ENCODE data around the gene RUNX2.

The RUNX2 gene

DNA sequence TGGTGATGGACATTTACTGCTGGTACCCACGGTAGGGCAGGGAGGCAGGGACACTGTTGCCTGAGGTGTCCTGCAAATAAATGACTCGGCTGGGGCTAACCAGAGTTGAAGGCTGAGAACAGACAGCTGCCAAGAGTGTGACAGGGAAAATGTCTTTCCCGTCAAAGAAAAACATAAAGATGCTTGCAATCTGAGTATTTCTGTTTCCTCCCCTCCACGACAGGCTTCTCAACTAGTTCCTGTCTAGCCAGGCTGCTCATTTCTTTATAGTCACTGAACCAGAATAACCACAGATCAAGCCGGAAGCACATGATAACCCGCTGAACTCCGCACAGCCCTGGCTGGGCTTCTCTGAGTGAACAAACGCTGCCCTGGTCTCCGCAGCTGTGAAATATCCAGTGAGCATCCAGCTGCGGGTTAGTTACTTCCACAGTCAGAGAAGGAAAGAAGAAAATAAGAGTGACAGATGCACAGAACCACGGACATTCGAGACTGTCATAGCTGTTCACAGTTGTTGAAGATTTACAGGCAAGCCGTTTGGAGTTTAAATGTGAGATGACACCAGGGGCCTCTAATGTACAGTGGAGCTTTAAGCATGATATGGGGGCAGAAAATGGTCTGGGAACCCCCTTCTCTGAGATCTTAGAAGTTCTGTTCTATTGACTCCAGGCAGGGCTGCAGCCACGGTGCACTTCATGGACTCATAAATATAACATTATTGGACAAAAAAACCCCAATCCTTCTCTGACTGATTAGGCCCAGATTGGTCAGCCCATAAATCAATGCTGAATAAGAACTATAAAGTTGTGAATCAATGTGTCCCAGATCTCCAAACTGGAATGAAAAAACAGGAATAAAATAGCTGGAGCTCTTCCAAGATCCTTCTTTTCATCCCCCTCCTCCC, 349.5 kb downstream of the RUNX2 start:
- DNase-seq (ENCODE audit: low read depth), result peak; percentile 31

DNA sequence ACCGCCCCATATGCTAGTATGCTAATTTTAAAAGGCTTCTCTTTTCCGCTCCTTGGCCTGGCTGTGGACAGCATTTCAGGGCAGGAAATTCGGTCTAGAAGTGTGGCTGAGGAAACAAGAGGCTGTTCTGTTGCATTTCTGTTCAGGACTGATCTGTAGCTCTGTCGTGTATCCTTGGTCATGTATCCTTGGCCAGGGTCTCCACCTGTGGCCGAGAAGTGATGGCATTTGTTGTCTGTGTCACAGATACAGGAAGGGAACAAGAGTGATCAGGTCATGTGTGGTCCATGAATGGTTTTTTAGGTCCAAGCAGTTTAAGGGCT, 350.1 kb downstream of the RUNX2 start:
- DNase-seq (ENCODE audit: low read depth), result no peak

DNA sequence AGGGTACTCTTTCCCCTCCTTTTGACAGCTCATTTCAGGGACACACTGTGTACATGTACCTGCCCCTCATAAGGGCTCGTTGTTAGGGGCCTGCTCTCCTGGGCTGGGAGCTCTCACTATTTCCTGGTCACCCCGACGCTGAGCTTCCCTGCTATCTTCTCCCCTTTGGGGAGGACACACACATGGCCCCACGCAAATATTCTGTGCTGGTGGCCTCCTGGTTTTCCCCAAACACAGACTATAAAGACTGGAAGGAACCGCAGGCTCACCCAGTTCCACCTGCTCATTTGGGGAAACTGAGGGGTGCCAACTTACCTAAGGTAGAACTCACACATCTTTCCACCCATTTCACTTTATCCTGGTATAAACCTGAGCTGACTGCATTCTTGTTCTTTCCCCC, 351.0 kb downstream of the RUNX2 start:
- DNase-seq (ENCODE audit: low read depth), result no peak

DNA sequence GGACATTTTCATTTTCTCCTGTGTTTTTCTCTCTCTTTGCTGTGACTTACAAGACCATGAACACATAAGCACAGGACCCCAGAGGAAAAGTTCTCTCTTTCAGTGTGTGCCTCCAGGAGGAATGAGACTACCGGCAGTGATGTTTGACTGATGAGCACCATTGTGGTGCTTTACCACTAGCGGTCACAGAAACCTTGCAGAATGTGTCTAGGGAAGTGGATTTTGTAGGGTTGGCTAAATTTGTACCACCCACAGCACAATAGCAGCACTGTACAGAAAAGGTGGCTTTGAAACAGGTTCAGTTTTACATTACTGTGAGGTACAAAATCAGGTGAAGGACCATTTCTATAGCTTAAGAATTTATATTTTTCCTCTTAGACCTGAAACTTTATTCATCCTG, 351.5 kb downstream of the RUNX2 start:
- no peak for DNase-seq (ENCODE audit: low read depth)

DNA sequence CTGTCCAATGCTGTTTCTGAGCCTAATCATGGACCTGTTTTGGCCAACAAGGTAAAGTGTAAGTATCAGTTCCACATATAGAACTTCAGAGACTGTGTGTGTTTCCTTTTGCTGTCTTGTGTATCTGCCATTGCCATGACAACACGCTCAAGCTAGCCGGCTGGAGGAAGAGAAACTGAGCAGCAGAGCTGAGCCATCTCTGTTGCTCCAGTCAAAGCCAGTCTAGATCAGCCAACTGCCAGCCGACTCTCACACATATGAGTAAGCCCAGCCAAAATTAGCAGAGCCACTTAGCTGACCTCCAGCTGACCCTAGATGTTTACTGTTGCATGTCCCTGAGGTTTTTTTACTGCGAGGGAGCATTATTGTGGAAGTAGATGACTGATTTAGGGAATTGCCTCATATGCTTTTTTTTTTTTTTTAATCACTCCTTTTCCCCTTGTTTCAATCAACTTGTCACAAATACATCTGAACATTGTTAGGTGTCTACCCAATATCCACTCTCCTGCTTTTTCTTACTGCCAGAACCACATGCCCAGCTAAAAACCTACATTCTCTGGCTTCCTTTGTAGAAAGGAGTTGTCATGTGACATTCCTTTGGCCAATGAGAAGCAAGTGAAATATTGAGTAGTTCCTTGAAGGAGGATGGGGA, 353.9 kb downstream of the RUNX2 start:
- no peak for DNase-seq (ENCODE audit: low read depth)

DNA sequence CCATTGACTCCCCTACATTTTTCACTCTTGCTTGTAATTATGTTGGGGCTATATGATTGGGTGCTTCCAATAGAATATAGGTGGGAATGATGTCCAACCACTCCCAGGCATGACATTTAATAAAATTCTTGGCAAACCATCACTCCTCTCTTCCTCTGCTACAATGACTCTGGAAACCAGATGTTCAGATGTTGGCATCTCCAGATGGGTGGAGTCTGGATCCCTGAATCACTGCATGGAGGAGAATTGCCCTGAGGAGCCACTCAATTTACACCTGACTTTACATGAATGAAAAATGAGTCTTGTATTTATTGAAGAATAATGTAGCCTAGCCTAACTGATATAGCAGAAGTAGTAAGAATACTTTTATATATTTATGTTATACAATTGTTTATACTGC, 356.3 kb downstream of the RUNX2 start:
- DNase-seq (ENCODE audit: low read depth), result no peak

DNA sequence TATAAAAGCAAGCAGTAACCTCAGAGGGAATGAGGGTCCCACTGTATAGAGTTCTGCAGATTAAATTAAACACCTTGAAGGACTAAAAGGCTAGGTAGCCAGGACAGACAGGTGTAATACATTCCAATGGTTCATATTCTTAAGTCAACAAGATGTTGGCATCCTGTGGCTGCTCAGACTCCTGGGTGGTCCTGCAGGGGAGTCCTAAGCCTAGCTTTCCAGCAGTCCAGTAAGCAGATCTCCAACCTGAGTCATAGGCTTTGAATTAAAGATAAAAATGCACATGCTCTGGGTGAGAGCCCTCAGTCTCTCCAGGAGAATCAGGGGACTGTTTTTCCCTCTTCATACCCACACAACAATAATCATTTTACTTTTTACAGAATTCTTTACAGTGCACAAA, 356.9 kb downstream of the RUNX2 start:
- DNase-seq (ENCODE audit: low read depth), result no peak

DNA sequence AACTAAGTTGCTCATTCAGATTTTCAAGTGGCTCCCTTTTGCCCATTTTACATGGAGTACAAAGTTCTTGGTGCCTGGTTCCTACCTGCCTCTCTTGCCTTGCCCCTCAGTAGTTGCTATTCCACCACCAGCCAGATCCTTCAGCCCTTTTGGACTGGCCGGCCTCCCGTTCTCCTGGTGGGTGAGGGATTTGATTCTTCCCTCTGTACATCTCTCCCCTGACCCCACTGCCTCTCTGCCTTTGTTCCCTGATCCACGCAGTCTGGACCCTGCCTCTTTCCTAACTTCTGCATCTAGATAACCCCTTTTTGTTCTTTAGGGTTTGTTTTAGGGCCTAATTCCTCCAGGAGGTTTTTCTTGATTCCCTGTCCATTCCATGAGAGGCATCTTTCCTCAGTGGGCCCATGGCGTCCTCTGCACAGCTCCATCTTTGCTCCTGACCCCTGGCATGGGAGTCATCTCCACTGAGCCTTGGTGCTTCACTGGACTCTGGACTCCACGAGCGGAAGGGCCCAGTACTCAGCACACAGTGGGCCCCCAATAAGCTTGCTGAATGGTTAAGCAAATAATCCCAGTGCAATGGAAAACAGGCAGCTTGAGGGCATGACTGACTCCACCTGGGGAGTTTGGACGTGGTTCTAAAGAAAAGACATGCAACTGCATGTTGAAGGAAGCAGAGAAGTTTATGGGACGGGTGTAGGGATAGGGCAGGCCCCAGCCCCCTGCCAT, 358.9 kb downstream of the RUNX2 start:
- no peak for DNase-seq (ENCODE audit: low read depth)

DNA sequence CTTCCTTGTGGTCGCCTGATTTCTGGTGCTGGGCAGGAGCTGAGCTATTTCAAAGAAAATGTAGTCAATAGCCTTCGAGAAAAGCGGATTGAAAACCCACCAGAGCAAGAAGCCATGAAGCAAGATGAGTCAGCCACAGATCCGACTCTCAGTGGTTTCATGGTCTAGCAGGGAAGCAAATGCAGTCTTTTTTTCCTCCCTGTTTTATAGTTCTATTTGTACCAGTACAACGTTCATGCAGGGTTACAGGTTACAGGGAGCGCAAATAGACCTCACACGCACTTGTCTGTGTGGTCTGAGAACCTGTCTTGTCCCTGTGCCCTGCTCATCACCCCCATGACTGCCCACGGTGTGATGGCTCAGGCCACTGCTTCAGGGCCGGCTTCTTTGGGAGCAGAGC, 359.4 kb downstream of the RUNX2 start:
- DNase-seq (ENCODE audit: low read depth), result no peak

DNA sequence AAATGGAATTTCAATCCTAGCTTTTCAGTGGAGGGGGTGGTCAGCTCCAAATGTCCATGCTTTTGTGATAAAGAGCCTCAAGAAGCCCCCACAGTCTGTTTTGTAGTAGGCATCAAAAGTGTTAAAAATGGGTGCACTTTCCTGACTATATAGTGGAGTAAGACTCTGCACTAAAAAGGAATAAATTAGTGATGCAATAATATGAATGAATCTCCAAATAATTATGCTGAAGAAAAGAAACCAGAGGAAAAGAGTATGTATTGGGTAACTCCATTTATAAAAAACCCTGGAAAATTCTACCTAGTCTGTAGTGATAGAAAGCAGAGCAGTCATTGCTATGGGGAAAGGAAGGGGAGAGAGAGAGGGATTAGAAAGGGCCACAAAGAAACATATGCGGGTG, 360.1 kb downstream of the RUNX2 start:
- DNase-seq (ENCODE audit: low read depth), result no peak

DNA sequence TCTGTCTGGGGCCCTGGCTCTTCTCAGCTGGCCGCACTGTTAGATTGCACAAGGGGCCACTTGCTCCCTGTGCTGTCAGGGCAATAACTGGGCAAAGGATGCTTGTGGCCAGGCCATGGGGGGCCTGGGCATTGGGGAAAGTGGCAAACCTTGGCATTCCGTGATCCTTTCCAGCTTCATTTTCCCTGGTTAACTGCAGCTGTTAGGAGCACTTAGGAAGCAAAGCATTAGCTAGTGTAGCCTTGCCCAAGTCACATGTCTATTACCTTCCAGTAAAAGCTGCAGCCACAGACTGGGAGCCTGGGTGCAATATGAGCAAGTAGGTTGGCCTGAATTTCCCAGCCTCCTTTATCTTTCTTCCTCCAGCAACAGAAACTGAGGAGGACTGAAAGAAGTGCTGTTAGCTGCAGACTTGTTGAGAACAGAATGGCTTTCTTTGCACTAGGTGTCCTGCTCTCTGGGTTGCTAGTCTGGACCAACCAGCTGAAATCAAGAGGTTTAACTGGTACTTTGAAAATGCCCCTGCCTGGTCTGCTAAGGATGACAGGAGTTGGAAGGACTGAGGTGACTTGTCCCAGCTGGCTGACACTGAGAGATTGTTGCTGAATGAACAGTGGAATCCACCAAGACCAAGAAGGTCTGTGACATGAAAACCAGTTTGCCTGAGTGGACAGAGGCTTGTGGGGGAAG, 361.9 kb downstream of the RUNX2 start:
- no peak for DNase-seq (ENCODE audit: low read depth)

DNA sequence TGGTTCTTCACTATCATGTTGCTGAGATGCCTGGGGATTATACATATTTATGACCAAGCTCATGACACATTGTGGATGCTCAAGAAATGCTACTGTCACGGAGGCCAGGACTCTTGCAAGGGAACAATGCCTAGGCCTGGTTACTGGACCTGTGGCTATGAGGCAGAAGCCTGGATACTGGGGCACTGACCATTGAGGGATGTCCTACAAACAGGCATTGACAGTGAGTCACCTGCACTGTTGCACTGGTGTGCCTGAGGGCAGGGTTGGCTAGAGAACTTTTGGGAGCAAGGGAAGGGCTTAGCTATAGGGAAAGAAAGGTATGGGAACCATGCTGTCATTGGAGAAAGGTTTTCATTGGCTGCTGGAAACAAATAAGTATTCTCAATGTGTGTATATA, 362.7 kb downstream of the RUNX2 start:
- no peak for DNase-seq (ENCODE audit: low read depth)

DNA sequence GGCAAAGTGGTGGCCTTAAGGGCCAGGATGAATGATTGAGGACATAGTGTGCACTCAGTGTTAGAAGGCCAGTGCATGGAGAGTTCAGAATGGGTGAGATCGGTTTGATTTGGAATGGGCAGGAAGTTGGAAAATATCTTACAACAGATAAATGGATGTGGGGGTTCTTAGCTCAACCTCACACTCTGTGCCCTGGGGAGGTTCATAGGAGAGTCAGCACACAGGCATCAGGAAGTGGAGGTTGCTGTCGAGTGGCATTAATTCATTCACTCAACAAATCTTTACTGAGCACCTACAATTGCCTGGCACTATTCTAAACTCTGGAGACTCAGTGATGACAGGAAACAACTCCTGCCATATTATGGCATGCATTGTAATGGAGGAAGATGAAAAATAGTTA, 363.3 kb downstream of the RUNX2 start:
- DNase-seq (ENCODE audit: low read depth), result no peak

DNA sequence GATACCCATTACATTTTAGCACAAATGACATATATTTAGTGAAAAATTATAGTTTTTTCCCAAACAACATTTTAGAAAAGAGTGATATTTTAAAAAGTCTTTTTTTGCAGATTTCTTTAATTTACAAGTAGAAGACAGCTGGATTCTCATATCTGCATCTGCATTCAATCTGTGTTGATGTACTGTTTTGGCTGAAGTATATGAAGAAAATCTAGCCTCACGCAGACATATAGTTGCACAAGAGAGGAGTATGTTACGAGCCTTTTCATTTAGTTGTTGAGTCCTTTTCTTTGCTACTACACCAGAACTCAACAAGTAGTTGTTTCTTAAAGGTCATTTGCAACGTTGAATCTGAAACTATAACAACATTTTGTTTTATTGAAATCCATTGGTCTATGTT, 363.9 kb downstream of the RUNX2 start:
- DNase-seq (ENCODE audit: low read depth), result no peak

DNA sequence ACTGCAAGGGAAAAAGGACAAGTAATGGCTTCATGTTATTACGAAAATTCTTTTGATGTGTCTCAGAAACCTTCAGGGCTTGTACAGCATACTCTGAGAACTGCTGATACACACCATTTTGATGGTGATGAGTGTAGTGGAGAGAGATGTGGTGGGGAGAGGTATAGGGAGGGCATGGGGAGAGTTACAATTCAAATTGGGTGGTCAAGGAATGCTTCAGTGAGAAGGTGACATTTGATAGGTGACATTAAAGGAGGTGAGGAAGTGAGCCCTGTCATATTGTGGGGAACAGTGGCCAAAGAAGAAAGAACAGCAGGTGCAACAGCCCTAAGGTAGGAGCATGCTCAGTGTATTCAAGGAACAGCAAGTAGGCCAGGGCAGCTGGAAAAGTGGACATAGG, 368.6 kb downstream of the RUNX2 start:
- DNase-seq (ENCODE audit: low read depth), result no peak

DNA sequence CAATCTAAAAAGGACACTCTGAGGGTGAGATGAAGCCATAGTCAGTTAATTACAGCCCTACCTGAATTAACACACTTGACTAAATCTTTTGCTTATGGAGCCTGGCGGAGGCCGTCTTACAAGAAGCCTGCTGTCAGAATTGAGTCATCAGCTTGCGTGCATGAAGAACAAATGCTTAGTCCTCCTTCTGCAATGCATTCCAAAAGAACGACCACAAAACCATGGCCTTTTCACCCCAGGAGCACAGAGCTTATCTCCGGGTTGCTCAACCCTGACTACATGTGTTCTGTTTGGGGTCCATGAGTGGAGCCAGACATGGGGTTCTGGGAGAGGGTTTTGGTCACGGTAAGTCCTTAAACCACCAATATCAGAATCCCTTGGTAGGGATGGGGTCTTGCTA, 369.5 kb downstream of the RUNX2 start:
- DNase-seq (ENCODE audit: low read depth), result no peak

DNA sequence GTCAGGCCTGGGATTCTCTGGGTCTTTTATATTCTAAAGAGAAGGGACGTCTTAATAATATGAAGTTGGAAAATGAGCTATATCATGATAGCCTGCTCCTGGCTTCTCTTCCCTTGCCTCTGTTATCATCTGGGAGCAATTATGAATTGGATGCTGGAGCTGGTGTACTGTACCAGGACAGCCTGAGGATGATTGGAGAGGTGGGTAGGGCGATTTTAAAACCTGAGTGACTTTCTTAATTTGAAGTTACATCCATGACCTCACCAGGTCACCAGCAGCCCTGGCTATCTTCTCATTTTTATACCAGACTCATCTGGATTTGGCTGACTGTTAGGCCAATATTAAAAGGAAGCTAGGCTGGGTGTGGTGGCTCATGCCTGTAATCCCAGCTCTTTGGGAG, 369.9 kb downstream of the RUNX2 start:
- DNase-seq (ENCODE audit: low read depth), result no peak

DNA sequence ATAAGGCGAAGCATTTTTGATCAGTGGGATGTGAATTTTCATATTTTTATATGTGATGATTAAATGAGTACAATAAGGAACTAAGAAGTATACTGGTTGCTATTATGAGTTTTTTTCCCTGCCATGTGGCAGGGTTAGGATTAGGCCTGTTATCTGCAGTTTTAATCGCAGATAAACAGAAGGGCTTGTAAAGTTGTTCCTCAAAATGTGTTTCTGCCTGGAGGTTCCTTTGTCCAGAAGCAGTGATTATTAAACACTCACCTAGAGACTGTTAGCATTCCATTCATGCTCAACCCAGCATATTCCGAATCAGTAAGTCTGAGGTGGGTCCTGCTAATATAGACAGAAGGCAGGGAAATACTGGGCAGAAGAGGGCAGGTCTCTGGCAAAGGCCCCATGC, 371.5 kb downstream of the RUNX2 start:
- DNase-seq (ENCODE audit: low read depth), result no peak

DNA sequence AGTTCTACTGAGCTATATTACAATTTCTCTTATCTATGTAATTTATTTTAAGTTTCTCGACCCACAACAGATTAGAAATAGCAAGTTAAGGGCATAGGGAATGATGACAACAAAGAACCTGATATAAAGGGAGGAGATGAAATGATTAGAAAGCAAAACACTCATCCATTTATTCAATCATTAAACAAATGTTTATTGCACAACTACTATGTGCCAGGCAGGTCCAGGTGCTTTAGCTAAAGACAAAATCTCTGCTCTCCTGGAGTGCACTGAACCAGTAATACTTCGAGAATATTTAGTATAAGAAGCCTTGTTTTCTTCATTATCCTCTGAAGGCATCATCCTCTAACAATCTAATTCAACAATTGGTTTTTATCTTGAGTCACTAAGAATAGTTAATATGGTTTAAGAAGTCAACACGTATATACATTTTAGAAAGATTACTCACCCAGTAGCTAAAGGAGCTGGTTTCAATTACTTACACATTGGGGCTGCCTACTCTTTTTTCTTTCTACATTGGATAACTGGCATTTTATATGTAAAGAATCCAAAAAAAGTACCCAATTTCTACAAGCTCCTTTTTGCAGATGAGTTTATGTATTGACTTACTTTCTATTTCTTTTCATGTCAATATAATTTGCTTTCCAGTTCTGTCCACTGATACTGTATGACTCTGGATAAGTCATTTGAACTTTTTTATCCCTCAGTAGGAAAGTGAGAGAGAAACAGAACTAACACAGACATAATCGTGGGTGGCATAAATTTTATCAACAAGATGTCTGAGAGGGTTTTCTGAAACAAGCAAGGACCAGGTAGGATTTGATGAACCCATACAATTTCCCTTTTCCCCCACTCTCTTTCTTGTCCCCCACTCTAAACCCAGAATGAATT, 375.0 kb downstream of the RUNX2 start:
- DNase-seq (ENCODE audit: low read depth), result no peak

DNA sequence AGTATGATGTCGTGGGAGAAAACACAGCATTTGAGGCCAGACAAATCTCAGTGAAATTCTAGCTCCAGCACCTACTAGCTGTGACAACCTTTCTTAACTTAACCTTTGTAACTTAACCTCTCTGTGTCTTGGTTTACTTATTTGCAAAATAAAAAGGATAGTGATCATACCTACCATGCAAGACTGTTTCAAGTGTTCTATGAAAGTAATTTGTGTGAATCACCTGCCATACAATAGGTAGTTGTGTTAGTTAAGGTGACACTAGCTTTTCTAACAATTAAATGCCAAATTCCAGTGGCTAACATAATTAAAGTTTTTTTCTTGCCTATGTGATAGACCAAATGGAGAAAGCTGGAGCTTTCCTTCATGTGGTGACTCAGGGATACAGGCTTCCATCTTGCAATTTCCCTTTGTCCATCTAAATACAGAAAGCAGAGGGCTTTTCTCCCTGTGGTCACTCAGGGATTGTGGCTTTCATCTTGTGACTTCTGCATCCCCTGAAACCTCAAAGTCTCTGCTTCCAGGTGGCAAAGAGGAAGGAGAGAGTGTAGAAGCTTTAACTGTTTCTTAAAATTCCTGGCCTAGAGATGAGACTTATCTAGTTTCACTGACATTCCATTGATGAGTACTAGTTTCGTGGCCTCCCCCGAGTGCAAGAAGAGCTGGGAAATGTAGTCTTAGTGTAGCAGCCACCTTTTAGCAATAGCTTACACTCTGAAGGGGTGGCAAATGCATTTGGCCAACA, 376.1 kb downstream of the RUNX2 start:
- DNase-seq (ENCODE audit: low read depth), result no peak

Data from activated T-cell treated with anti-CD3 and anti-CD28 coated beads for 24 hours (primary cell).